Measurements from ENCODE around the gene BACE2. TPM values are rescaled to one million over a fixed set of nuclear protein-coding genes. Genes with fewer than 3 reads are reported as not detected.
A peak's percentile ranks its signal among the peaks of the same experiment; 100 is the strongest.

BACE2 gene
- total and polyA plus RNA-seq, 4 donors = 1.7 to 16.7 (median 5.6) TPM

DNA sequence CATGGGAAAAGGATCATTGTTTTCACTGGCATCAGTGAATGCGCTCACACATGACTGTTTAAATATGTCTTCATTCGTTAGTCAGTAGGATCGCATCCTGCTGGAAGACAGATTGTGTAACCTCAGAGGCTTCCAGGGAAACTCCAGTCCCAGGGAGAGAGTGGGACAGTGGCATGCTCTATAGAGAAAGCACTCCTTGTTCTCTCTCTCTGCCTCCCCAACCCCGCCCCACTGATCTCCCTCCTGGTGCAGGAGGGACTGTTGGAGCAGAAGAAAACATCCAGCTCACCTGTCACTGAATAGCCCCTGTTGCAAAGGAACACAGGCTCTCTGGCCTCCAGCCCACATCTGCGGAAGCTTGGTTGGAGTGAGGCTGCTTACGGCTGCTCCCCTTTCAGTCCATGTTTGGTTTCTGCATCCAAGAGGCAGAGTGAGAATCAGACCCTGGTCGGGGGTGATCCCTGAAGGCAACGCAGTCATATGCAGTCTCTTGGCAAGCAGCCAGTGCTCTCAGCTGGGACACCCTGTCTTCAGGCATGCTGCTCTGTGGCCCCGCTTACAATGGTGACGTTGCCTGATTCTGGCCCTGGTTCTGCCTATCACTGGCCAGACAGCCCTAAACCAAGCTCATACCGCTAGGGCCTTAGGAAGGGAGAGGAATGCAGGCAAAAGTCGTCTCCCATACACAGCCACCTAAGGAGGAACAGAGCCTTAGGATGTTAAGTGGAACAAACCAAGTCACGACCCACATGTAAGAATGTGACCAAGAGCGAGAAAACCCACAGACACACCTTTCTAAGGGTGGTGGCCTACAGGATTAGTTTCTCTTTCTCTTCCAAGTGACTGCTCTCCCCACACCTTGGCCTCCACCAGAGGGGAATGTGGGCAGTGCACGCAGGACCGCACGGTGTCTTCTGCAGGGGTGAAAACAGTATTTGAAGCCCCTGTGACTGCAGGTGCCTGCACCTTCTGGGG, 39.7 kb downstream of the BACE2 start:
- H3K9ac ChIP-seq (ENCODE audit: low read depth in 1 of 2, low read length in 2 of 2) = no peak overlapping the region

GRCh38 chr21:41208376-41208763, 40.4 kb downstream of the BACE2 start:
- Histone ChIP-seq H3K36me3 (ENCODE audit: control insufficient read depth in 4 of 4, insufficient read depth in 3 of 4, low read depth in 1 of 4, low read length in 3 of 4) (no peaks in the 10 kb centered on the region), H3K4me3 (ENCODE audit: low read depth in 1 of 3, low read length in 3 of 3) (no peak overlapping the region), H3K9me3 (ENCODE audit: control insufficient read depth in 4 of 4, low read length in 3 of 4) (no peaks in the 10 kb centered on the region), H3K27me3 (ENCODE audit: control insufficient read depth in 4 of 4, insufficient read depth in 4 of 4, low read length in 3 of 4) (peaks cover 0 to 4% (median 0%) of the 10 kb centered on the region in 4 donors), H3K4me1 (ENCODE audit: control insufficient read depth in 4 of 4, insufficient read depth in 4 of 4, low read length in 3 of 4) (no peaks in the 10 kb centered on the region), H3K9ac (ENCODE audit: low read depth in 1 of 2, low read length in 2 of 2) (no peak overlapping the region), H3K27ac (ENCODE audit: low read depth in 1 of 2, low read length in 2 of 2) (peak overlapping the region in 1 of 2 donors; percentile 55)
- TF ChIP-seq REST (IDR thresholded peaks at IDR 0.05) (no peak), FOXA2 (IDR thresholded peaks at IDR 0.05) (no peak), RAD21 (IDR thresholded peaks at IDR 0.05) (no peak), GABPA (IDR thresholded peaks at IDR 0.05 in 1 of 2, conservative IDR thresholded peaks at IDR 0.05 in 1 of 2) (no peak), ATF3 (IDR thresholded peaks at IDR 0.05) (no peak), ZBTB33 (IDR thresholded peaks at IDR 0.05) (no peak), SP1 (IDR thresholded peaks at IDR 0.05) (no peak), FOXA1 (IDR thresholded peaks at IDR 0.05) (no peak), JUND (IDR thresholded peaks at IDR 0.05) (no peak), TAF1 (conservative IDR thresholded peaks at IDR 0.05) (no peak)
- 56% methylated on average over 6 of the region's 6 CpGs for WGBS
- peak; percentile 57 for DNase-seq (ENCODE audit: low spot score)

More for the DNA sequence above, 39.7 kb downstream of the BACE2 start:
- H3K4me3 ChIP-seq (ENCODE audit: low read depth in 1 of 3, low read length in 3 of 3) = no peak overlapping the region
- peak; percentile 83 for DNase-seq (ENCODE audit: low spot score)
- no peaks in the 10 kb centered on the region for H3K4me1 ChIP-seq (ENCODE audit: control insufficient read depth in 4 of 4, insufficient read depth in 4 of 4, low read length in 3 of 4)
- no peak for TF ChIP-seq HNF4A (conservative IDR thresholded peaks at IDR 0.05)
- TF ChIP-seq SP1 (IDR thresholded peaks at IDR 0.05) = peak; percentile 22
- H3K9me3 ChIP-seq (ENCODE audit: control insufficient read depth in 4 of 4, low read length in 3 of 4) = no peaks in the 10 kb centered on the region
- H3K27ac ChIP-seq (ENCODE audit: low read depth in 1 of 2, low read length in 2 of 2) = peak overlapping the region in 1 of 2 donors; percentile 55
- H3K36me3 ChIP-seq (ENCODE audit: control insufficient read depth in 4 of 4, insufficient read depth in 3 of 4, low read depth in 1 of 4, low read length in 3 of 4) = no peaks in the 10 kb centered on the region
- WGBS = 62% methylated on average over 17 of the region's 17 CpGs
- peaks cover 0 to 6% (median 0%) of the 10 kb centered on the region in 4 donors for H3K27me3 ChIP-seq (ENCODE audit: control insufficient read depth in 4 of 4, insufficient read depth in 4 of 4, low read length in 3 of 4)

All from liver (tissue), 9 donors.